Colon (tissue), 2 donors: ENCODE measurements around the gene KDM2B.

Experiments used
- FAIRE-seq: peaks from 2 replicates; lab custom pipeline; 2012; peaks lifted over from hg19 to GRCh38; lab: Jason Lieb, UNC
- donor health status: control.
- donor health status: control.

Gene KDM2B

GRCh38 chr12:121530600-121531355 is 50.0 kb downstream of the KDM2B start:
- FAIRE-seq = no peak

GRCh38 chr12:121529184-121529583 is 51.6 kb downstream of the KDM2B start:
- no peak for FAIRE-seq

- no peak for FAIRE-seq
These were observed 55.4 kb downstream of the KDM2B start for GRCh38 chr12:121525411-121525810.

GRCh38 chr12:121524196-121524916 is 56.5 kb downstream of the KDM2B start:
- no peak for FAIRE-seq

- FAIRE-seq = no peak
These were observed 57.1 kb downstream of the KDM2B start for GRCh38 chr12:121523741-121524140.

- no peak for FAIRE-seq
These were observed 57.9 kb downstream of the KDM2B start for GRCh38 chr12:121522971-121523370.

GRCh38 chr12:121520586-121521086 is 60.2 kb downstream of the KDM2B start:
- no peak for FAIRE-seq

GRCh38 chr12:121520119-121520518 is 60.7 kb downstream of the KDM2B start:
- no peak for FAIRE-seq

GRCh38 chr12:121519227-121519626 is 61.6 kb downstream of the KDM2B start:
- FAIRE-seq = no peak

- no peak for FAIRE-seq
These were observed 62.2 kb downstream of the KDM2B start for GRCh38 chr12:121518656-121519055.

- FAIRE-seq = no peak
These were observed 64.3 kb downstream of the KDM2B start for GRCh38 chr12:121516437-121517011.

- no peak for FAIRE-seq
These were observed 65.2 kb downstream of the KDM2B start for GRCh38 chr12:121515615-121516014.

GRCh38 chr12:121514184-121514742 is 66.6 kb downstream of the KDM2B start:
- FAIRE-seq = no peak

GRCh38 chr12:121513464-121514183 is 67.2 kb downstream of the KDM2B start:
- no peak for FAIRE-seq

- no peak for FAIRE-seq
These were observed 68.3 kb downstream of the KDM2B start for GRCh38 chr12:121512561-121512960.

GRCh38 chr12:121511916-121512315 is 68.9 kb downstream of the KDM2B start:
- FAIRE-seq = no peak

- no peak for FAIRE-seq
These were observed 71.5 kb downstream of the KDM2B start for GRCh38 chr12:121509339-121509738.

- FAIRE-seq = no peak
These were observed 72.3 kb downstream of the KDM2B start for GRCh38 chr12:121508533-121508932.

GRCh38 chr12:121507984-121508383 is 72.8 kb downstream of the KDM2B start:
- no peak for FAIRE-seq

- FAIRE-seq = no peak
These were observed 73.6 kb downstream of the KDM2B start for GRCh38 chr12:121507245-121507644.

- FAIRE-seq = no peak
These were observed 75.3 kb downstream of the KDM2B start for GRCh38 chr12:121505513-121505912.

GRCh38 chr12:121504505-121504904 is 76.3 kb downstream of the KDM2B start:
- no peak for FAIRE-seq
